ENCODE results near the gene RPS6KA1.
"Not testable (repeated sequence)": the region's sequence is repeated elsewhere in the genome, so short reads cannot be mapped to it uniquely, and the experiment has no call there.

The RPS6KA1 gene

GRCh38 chr1:26602378-26602959 lies 72.9 kb downstream of the RPS6KA1 start:
- peak; percentile 67 for DNase-seq (ENCODE audit: low spot score)

- no peak for DNase-seq (ENCODE audit: low spot score)
These were observed 74.3 kb downstream of the RPS6KA1 start for GRCh38 chr1:26603856-26604255.

- no peak for DNase-seq (ENCODE audit: low spot score)
These were observed 77.6 kb downstream of the RPS6KA1 start for GRCh38 chr1:26607186-26607585.

GRCh38 chr1:26608895-26609294 lies 79.3 kb downstream of the RPS6KA1 start:
- DNase-seq (ENCODE audit: low spot score) = no peak

- no peak for DNase-seq (ENCODE audit: low spot score)
These were observed 81.2 kb downstream of the RPS6KA1 start for GRCh38 chr1:26610781-26611180.

GRCh38 chr1:26612627-26613026 lies 83.1 kb downstream of the RPS6KA1 start:
- not testable (repeated sequence) for DNase-seq (ENCODE audit: low spot score)

- DNase-seq (ENCODE audit: low spot score) = no peak
These were observed 85.3 kb downstream of the RPS6KA1 start for GRCh38 chr1:26614655-26615411.

GRCh38 chr1:26616881-26617280 lies 87.3 kb downstream of the RPS6KA1 start:
- no peak for DNase-seq (ENCODE audit: low spot score)

- DNase-seq (ENCODE audit: low spot score) = peak; percentile 14
These were observed 89.0 kb downstream of the RPS6KA1 start for GRCh38 chr1:26618561-26618960.

Data from germinal center (tissue), 1 donor.